Right lobe of liver (tissue), 4 donors: ENCODE data around the gene COX19.

ENCODE experiments used
- POLR2A ChIP-seq: fragments of 450-650 bp; IDR thresholded peaks from one replicate; pipeline ENCODE4 v1.6.1; 2017; ENCODE audit warnings: antibody characterized with exemption, mild to moderate bottlenecking
- TF ChIP-seq, protein P1 (sequence below), 4 donors: fragments of 200-600 bp in 3 of 4; fragments of 450-650 bp in 1 of 4; IDR thresholded peaks; one replicate each; pipeline versions ENCODE4 v1.5.1 to v1.8.0; 2016 to 2022; ENCODE audit warnings: antibody characterized with exemption in 4 of 4, mild to moderate bottlenecking in 2 of 4
- donor health status: DM: no; HTN: no; CAD: no.
- donor health status: DM: no; HTN: no; CAD: no.
- donor health status: DM: no; HTN: yes; CAD: no.

DNA sequence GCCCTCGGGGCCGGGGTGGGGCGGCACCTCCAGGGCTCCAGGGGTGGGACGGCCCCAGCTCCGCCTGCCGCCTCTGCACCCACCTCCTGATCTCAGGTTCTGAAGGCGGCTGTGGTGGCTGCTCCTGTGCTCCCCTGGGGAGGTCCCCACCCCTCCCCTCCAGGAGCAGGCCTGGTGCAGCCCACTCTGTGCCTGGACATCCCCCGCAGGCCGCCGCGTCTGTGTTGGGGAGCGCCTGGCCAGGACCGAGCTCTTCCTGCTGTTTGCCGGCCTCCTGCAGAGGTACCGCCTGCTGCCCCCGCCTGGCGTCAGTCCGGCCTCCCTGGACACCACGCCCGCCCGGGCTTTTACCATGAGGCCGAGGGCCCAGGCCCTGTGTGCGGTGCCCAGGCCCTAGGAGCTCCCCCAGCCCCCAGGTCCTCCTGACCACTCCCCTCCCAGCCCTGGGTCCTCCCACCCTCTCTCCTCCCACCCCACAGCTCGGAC, 13.1 kb upstream of the COX19 start:
- TF ChIP-seq, protein P1, sequence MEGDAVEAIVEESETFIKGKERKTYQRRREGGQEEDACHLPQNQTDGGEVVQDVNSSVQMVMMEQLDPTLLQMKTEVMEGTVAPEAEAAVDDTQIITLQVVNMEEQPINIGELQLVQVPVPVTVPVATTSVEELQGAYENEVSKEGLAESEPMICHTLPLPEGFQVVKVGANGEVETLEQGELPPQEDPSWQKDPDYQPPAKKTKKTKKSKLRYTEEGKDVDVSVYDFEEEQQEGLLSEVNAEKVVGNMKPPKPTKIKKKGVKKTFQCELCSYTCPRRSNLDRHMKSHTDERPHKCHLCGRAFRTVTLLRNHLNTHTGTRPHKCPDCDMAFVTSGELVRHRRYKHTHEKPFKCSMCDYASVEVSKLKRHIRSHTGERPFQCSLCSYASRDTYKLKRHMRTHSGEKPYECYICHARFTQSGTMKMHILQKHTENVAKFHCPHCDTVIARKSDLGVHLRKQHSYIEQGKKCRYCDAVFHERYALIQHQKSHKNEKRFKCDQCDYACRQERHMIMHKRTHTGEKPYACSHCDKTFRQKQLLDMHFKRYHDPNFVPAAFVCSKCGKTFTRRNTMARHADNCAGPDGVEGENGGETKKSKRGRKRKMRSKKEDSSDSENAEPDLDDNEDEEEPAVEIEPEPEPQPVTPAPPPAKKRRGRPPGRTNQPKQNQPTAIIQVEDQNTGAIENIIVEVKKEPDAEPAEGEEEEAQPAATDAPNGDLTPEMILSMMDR (IDR thresholded peaks at IDR 0.05): no peak
- TF ChIP-seq POLR2A: no peak
